Measurements from ENCODE around the gene CEP97.
"Not testable (repeated sequence)": the region's sequence is repeated elsewhere in the genome, so short reads cannot be mapped to it uniquely, and the experiment has no call there.

Gene CEP97

GRCh38 chr3:101691685-101692671 lies 32.4 kb upstream of the CEP97 start:
- H3K36me3 Mint-ChIP-seq (ENCODE audit: insufficient read depth); ATAC-seq (replicated peaks); H3K4me1 Mint-ChIP-seq (ENCODE audit: low read depth in 2 of 2); DNase-seq; H3K4me3 Mint-ChIP-seq; H3K27me3 Mint-ChIP-seq; H3K9me3 Mint-ChIP-seq: not testable (repeated sequence)
- H3K27ac Mint-ChIP-seq, result peak overlapping the region in 1 of 2 donors; percentile 26

- not testable (repeated sequence) for H3K4me1 Mint-ChIP-seq (ENCODE audit: low read depth in 2 of 2); H3K9me3 Mint-ChIP-seq; H3K27me3 Mint-ChIP-seq; H3K4me3 Mint-ChIP-seq; H3K36me3 Mint-ChIP-seq (ENCODE audit: insufficient read depth); H3K27ac Mint-ChIP-seq
- peak; percentile 96 for ATAC-seq (replicated peaks)
- DNase-seq, result peak; percentile 17 to 34 (median 24)
Measured at GRCh38 chr3:101693540-101693939, 30.9 kb upstream of the CEP97 start.

- not testable (repeated sequence) for ATAC-seq (replicated peaks); H3K9me3 Mint-ChIP-seq; H3K36me3 Mint-ChIP-seq (ENCODE audit: insufficient read depth)
Measured at GRCh38 chr3:101694836-101695235, 29.6 kb upstream of the CEP97 start.

GRCh38 chr3:101695779-101696372 lies 28.5 kb upstream of the CEP97 start:
- no peaks in the 10 kb centered on the region for H3K27me3 Mint-ChIP-seq
- no peak overlapping the region for H3K27ac Mint-ChIP-seq
- no peak overlapping the region for H3K4me3 Mint-ChIP-seq
- no peaks in the 10 kb centered on the region for H3K4me1 Mint-ChIP-seq (ENCODE audit: low read depth in 2 of 2)
- H3K36me3 Mint-ChIP-seq (ENCODE audit: insufficient read depth), result peaks cover 4% of the 10 kb centered on the region
- H3K9me3 Mint-ChIP-seq, result no peaks in the 10 kb centered on the region
- ATAC-seq (replicated peaks) (peak; percentile 35), DNase-seq (peak; percentile 56 to 63 (median 61))

More at GRCh38 chr3:101694836-101695235, 29.6 kb upstream of the CEP97 start:
- not testable (repeated sequence) for H3K4me3 Mint-ChIP-seq; H3K27ac Mint-ChIP-seq; DNase-seq; H3K27me3 Mint-ChIP-seq; H3K4me1 Mint-ChIP-seq (ENCODE audit: low read depth in 2 of 2)

- no peaks in the 10 kb centered on the region for H3K27me3 Mint-ChIP-seq
- no peak for ATAC-seq (replicated peaks)
- no peaks in the 10 kb centered on the region for H3K4me1 Mint-ChIP-seq (ENCODE audit: low read depth in 2 of 2)
- H3K27ac Mint-ChIP-seq, result no peak overlapping the region
- DNase-seq, result no peak
- no peaks in the 10 kb centered on the region for H3K9me3 Mint-ChIP-seq
- no peak overlapping the region for H3K4me3 Mint-ChIP-seq
- H3K36me3 Mint-ChIP-seq (ENCODE audit: insufficient read depth), result no peaks in the 10 kb centered on the region
Measured at GRCh38 chr3:101701696-101702634, 22.4 kb upstream of the CEP97 start.

GRCh38 chr3:101702726-101703125 lies 21.7 kb upstream of the CEP97 start:
- no peak overlapping the region for H3K4me3 Mint-ChIP-seq
- H3K27ac Mint-ChIP-seq, result peak overlapping the region in 1 of 2 donors; percentile 35
- no peak for ATAC-seq (replicated peaks)
- H3K36me3 Mint-ChIP-seq (ENCODE audit: insufficient read depth), result no peaks in the 10 kb centered on the region
- H3K27me3 Mint-ChIP-seq, result no peaks in the 10 kb centered on the region
- no peaks in the 10 kb centered on the region for H3K4me1 Mint-ChIP-seq (ENCODE audit: low read depth in 2 of 2)
- DNase-seq, result no peak
- no peaks in the 10 kb centered on the region for H3K9me3 Mint-ChIP-seq

GRCh38 chr3:101703169-101703568 lies 21.2 kb upstream of the CEP97 start:
- ATAC-seq (replicated peaks), result no peak
- H3K27ac Mint-ChIP-seq, result peak overlapping the region; percentile 35 to 51
- no peaks in the 10 kb centered on the region for H3K4me1 Mint-ChIP-seq (ENCODE audit: low read depth in 2 of 2)
- H3K9me3 Mint-ChIP-seq, result no peaks in the 10 kb centered on the region
- H3K27me3 Mint-ChIP-seq, result no peaks in the 10 kb centered on the region
- DNase-seq, result no peak
- H3K36me3 Mint-ChIP-seq (ENCODE audit: insufficient read depth), result no peaks in the 10 kb centered on the region
- no peak overlapping the region for H3K4me3 Mint-ChIP-seq

- not testable (repeated sequence) for H3K27ac Mint-ChIP-seq; ATAC-seq (replicated peaks); H3K4me1 Mint-ChIP-seq (ENCODE audit: low read depth in 2 of 2); DNase-seq; H3K9me3 Mint-ChIP-seq; H3K27me3 Mint-ChIP-seq; H3K36me3 Mint-ChIP-seq (ENCODE audit: insufficient read depth); H3K4me3 Mint-ChIP-seq
Measured at GRCh38 chr3:101704639-101705038, 19.8 kb upstream of the CEP97 start.

- DNase-seq (no peak), ATAC-seq (replicated peaks) (no peak)
- H3K36me3 Mint-ChIP-seq (ENCODE audit: insufficient read depth), result no peaks in the 10 kb centered on the region
- no peaks in the 10 kb centered on the region for H3K9me3 Mint-ChIP-seq
- no peak overlapping the region for H3K27ac Mint-ChIP-seq
- H3K4me3 Mint-ChIP-seq, result no peak overlapping the region
- H3K4me1 Mint-ChIP-seq (ENCODE audit: low read depth in 2 of 2), result no peaks in the 10 kb centered on the region
- H3K27me3 Mint-ChIP-seq, result no peaks in the 10 kb centered on the region
Measured at GRCh38 chr3:101709126-101709525, 15.3 kb upstream of the CEP97 start.

GRCh38 chr3:101718455-101718854 lies 6.0 kb upstream of the CEP97 start:
- no peak for ATAC-seq (replicated peaks)
- Mint-ChIP-seq H3K27me3 (no peaks in the 10 kb centered on the region), H3K4me1 (ENCODE audit: low read depth in 2 of 2) (peaks cover 14 to 20% of the 10 kb centered on the region in 2 donors), H3K36me3 (ENCODE audit: insufficient read depth) (peaks cover 3% of the 10 kb centered on the region), H3K4me3 (no peak overlapping the region), H3K9me3 (no peaks in the 10 kb centered on the region), H3K27ac (no peak overlapping the region)
- DNase-seq, result no peak

- ATAC-seq (replicated peaks) (no peak), DNase-seq (no peak)
- Mint-ChIP-seq H3K27ac (no peak overlapping the region), H3K36me3 (ENCODE audit: insufficient read depth) (peaks cover 6% of the 10 kb centered on the region), H3K9me3 (no peaks in the 10 kb centered on the region), H3K4me1 (ENCODE audit: low read depth in 2 of 2) (peaks cover 18 to 27% of the 10 kb centered on the region in 2 donors), H3K27me3 (no peaks in the 10 kb centered on the region), H3K4me3 (no peak overlapping the region)
Measured at GRCh38 chr3:101719604-101720185, 4.7 kb upstream of the CEP97 start.

- Mint-ChIP-seq H3K4me1 (ENCODE audit: low read depth in 2 of 2) (peaks cover 21 to 34% of the 10 kb centered on the region in 2 donors), H3K4me3 (peak overlapping the region; percentile 4 to 5), H3K9me3 (no peaks in the 10 kb centered on the region), H3K27me3 (no peaks in the 10 kb centered on the region), H3K36me3 (ENCODE audit: insufficient read depth) (peaks cover 15% of the 10 kb centered on the region), H3K27ac (peak overlapping the region; percentile 72 to 88)
- DNase-seq (no peak), ATAC-seq (replicated peaks) (no peak)
Measured at GRCh38 chr3:101720851-101721840, 3.3 kb upstream of the CEP97 start.

Measured in effector memory CD8-positive, alpha-beta T cell (primary cell).